ENCODE measurements around the gene SH3D21.
A peak's percentile ranks its signal among the peaks of the same experiment; 100 is the strongest.

SH3D21 gene

GRCh38 chr1:36306210-36306901 lies at the start of gene SH3D21:
Gene SH3D21, plus strand, starts transcription at chr1:36306368. Its CDS starts 53 bp downstream, at chr1:36306421.
- DNase-seq (ENCODE audit: low read depth): no peak

- DNase-seq (ENCODE audit: low read depth): no peak
Measured at GRCh38 chr1:36256558-36257374, 49.4 kb upstream of the SH3D21 start.

- no peak for DNase-seq (ENCODE audit: low read depth)
Measured at GRCh38 chr1:36257375-36257767, 48.8 kb upstream of the SH3D21 start.

GRCh38 chr1:36258960-36259344 lies 47.2 kb upstream of the SH3D21 start:
- no peak for DNase-seq (ENCODE audit: low read depth)

- DNase-seq (ENCODE audit: low read depth): no peak
Measured at GRCh38 chr1:36268981-36269380, 37.2 kb upstream of the SH3D21 start.

GRCh38 chr1:36269408-36269838 lies 36.7 kb upstream of the SH3D21 start:
- no peak for DNase-seq (ENCODE audit: low read depth)

- DNase-seq (ENCODE audit: low read depth): no peak
Measured at GRCh38 chr1:36273024-36273423, 33.1 kb upstream of the SH3D21 start.

GRCh38 chr1:36274201-36274600 lies 32.0 kb upstream of the SH3D21 start:
- no peak for DNase-seq (ENCODE audit: low read depth)

GRCh38 chr1:36276688-36277087 lies 29.5 kb upstream of the SH3D21 start:
- no peak for DNase-seq (ENCODE audit: low read depth)

- DNase-seq (ENCODE audit: low read depth): no peak
Measured at GRCh38 chr1:36279110-36279788, 26.9 kb upstream of the SH3D21 start.

GRCh38 chr1:36279789-36280296 lies 26.3 kb upstream of the SH3D21 start:
- DNase-seq (ENCODE audit: low read depth): no peak

- no peak for DNase-seq (ENCODE audit: low read depth)
Measured at GRCh38 chr1:36284061-36284460, 22.1 kb upstream of the SH3D21 start.

- DNase-seq (ENCODE audit: low read depth): no peak
Measured at GRCh38 chr1:36284517-36284916, 21.7 kb upstream of the SH3D21 start.

GRCh38 chr1:36285443-36286101 lies 20.6 kb upstream of the SH3D21 start:
- DNase-seq (ENCODE audit: low read depth): peak; percentile 47

GRCh38 chr1:36286802-36287201 lies 19.4 kb upstream of the SH3D21 start:
- DNase-seq (ENCODE audit: low read depth): no peak

GRCh38 chr1:36287595-36287994 lies 18.6 kb upstream of the SH3D21 start:
- DNase-seq (ENCODE audit: low read depth): no peak

- DNase-seq (ENCODE audit: low read depth): no peak
Measured at GRCh38 chr1:36295390-36295789, 10.8 kb upstream of the SH3D21 start.

GRCh38 chr1:36297062-36297461 lies 9.1 kb upstream of the SH3D21 start:
- DNase-seq (ENCODE audit: low read depth): no peak

GRCh38 chr1:36298640-36299039 lies 7.5 kb upstream of the SH3D21 start:
- no peak for DNase-seq (ENCODE audit: low read depth)

GRCh38 chr1:36300526-36300925 lies 5.6 kb upstream of the SH3D21 start:
- DNase-seq (ENCODE audit: low read depth): no peak

- DNase-seq (ENCODE audit: low read depth): no peak
Measured at GRCh38 chr1:36301220-36301619, 4.9 kb upstream of the SH3D21 start.

GRCh38 chr1:36303244-36303643 lies 2.9 kb upstream of the SH3D21 start:
- no peak for DNase-seq (ENCODE audit: low read depth)
